CD8-positive, alpha-beta memory T cell (primary cell): ENCODE measurements around the gene COPS4. TPM values are rescaled to one million over a fixed set of nuclear protein-coding genes. Genes with fewer than 3 reads are reported as not detected.
"Not testable (repeated sequence)": the region's sequence is repeated elsewhere in the genome, so short reads cannot be mapped to it uniquely, and the experiment has no call there.

Experiments
- CTCF ChIA-PET: fragments of 350-600 bp; sonication (Branson Sonifier 250); formaldehyde crosslinking; loops from one replicate; lab custom pipeline; 2021; ENCODE audit warnings: antibody characterized with exemption; lab: Charles Lee
- POLR2A ChIA-PET: fragments of 350-600 bp; sonication (Branson Sonifier 250); formaldehyde crosslinking; loops from one replicate; lab custom pipeline; 2021; ENCODE audit warnings: antibody characterized with exemption; lab: Charles Lee
- DNase-seq, 5 donors: peaks; one replicate each; pipeline versions ENCODE4 v3.0.0 to v3.0.0-alpha.2; 2020 to 2022; ENCODE audit warnings: mixed read lengths in 1 of 5
- H3K27ac ChIP-seq: one replicate; pipeline ENCODE4 v1.7.0; 2013; ENCODE audit warnings: low read depth, mild to moderate bottlenecking, low read length, moderate library complexity
- H3K27me3 ChIP-seq: 2 replicates; pipeline ENCODE4 v1.7.0; 2013; ENCODE audit warnings: low read length, mild to moderate bottlenecking; ENCODE audit not compliant: insufficient read depth, poor library complexity, severe bottlenecking
- H3K36me3 ChIP-seq: 2 replicates; pipeline ENCODE4 v1.7.0; 2013; ENCODE audit warnings: mild to moderate bottlenecking, low read length, moderate library complexity; ENCODE audit not compliant: insufficient read depth
- H3K4me1 ChIP-seq: 2 replicates; pipeline ENCODE4 v1.7.0; 2013; ENCODE audit warnings: mild to moderate bottlenecking, low read length, moderate library complexity; ENCODE audit not compliant: insufficient read depth
- H3K4me3 ChIP-seq: 2 replicates; pipeline ENCODE4 v1.7.0; 2013; ENCODE audit warnings: mild to moderate bottlenecking, low read length
- H3K9me3 ChIP-seq: 2 replicates; pipeline ENCODE4 v1.7.0; 2013; ENCODE audit warnings: mild to moderate bottlenecking, low read length
- H3K27ac Mint-ChIP-seq, 8 donors: one replicate each; pipeline ENCODE4 v1.8.0; 2020 to 2021; ENCODE audit warnings: mixed read lengths in 8 of 8, mild to moderate bottlenecking in 6 of 8, inconsistent platforms in 3 of 8, moderate library complexity in 3 of 8
- H3K27me3 Mint-ChIP-seq, 2 donors: one replicate each; pipeline ENCODE4 v1.8.0; 2020 to 2021; ENCODE audit warnings: mixed read lengths in 2 of 2, mild to moderate bottlenecking in 1 of 2, moderate library complexity in 1 of 2
- H3K36me3 Mint-ChIP-seq, 3 donors: one replicate each; pipeline ENCODE4 v1.8.0; 2020 to 2021; ENCODE audit warnings: mixed read lengths in 3 of 3, inconsistent platforms in 1 of 3, mild to moderate bottlenecking in 1 of 3
- H3K4me1 Mint-ChIP-seq, 3 donors: one replicate each; pipeline ENCODE4 v1.8.0; 2020 to 2021; ENCODE audit warnings: mixed read lengths in 3 of 3, inconsistent platforms in 1 of 3, mild to moderate bottlenecking in 1 of 3
- H3K4me3 Mint-ChIP-seq, 7 donors: one replicate each; pipeline ENCODE4 v1.8.0; 2020 to 2021; ENCODE audit warnings: mixed read lengths in 7 of 7, mild to moderate bottlenecking in 6 of 7, moderate library complexity in 4 of 7, inconsistent platforms in 2 of 7
- H3K9me3 Mint-ChIP-seq, 5 donors: one replicate each; pipeline ENCODE4 v1.8.0; 2020 to 2022; ENCODE audit warnings: mixed read lengths in 5 of 5, mild to moderate bottlenecking in 3 of 5, moderate library complexity in 2 of 5, inconsistent platforms in 1 of 5
- polyA plus RNA-seq: library from polyadenylated mRNA; unstranded; fragments of 300-500 nt; fragmentation: Illumina TruSeq; gene quantifications from one replicate; pipeline ENCODE4 v1.2.3, GENCODE V29; 2021
- total RNA-seq, 2 experiments: library from RNA; stranded (reverse); gene quantifications; one replicate each; pipeline ENCODE4 v1.2.3, GENCODE V29; 2021

The COPS4 gene
- total and polyA plus RNA-seq, 3 experiments from 2014 or later = 38.4 to 64.0 (median 38.5) TPM

GRCh38 chr4:83046693-83047473, 11.9 kb downstream of the COPS4 start:
- CTCF ChIA-PET = interaction anchor here (1.3 to 1.4 kb wide), 2 partner anchors 213 to 235 kb away, joined by 3 read pairs; no protein-coding TSS in a partner anchor
- Histone ChIP-seq H3K27ac (no peak overlapping the region), H3K36me3 (peaks cover 23% of the 10 kb centered on the region), H3K4me1 (no peaks in the 10 kb centered on the region), H3K9me3 (no peaks in the 10 kb centered on the region), H3K4me3 (no peak overlapping the region), H3K27me3 (no peaks in the 10 kb centered on the region)
- H3K4me1 Mint-ChIP-seq = peaks cover 14 to 20% (median 18%) of the 10 kb centered on the region in 3 donors
- H3K36me3 Mint-ChIP-seq = peaks cover 3 to 47% (median 20%) of the 10 kb centered on the region in 3 donors
- H3K4me3 Mint-ChIP-seq = no peak overlapping the region
- H3K9me3 Mint-ChIP-seq = no peaks in the 10 kb centered on the region
- POLR2A ChIA-PET = no interaction called here
- no peak overlapping the region for H3K27ac Mint-ChIP-seq
- no peak for DNase-seq
- no peaks in the 10 kb centered on the region for H3K27me3 Mint-ChIP-seq

GRCh38 chr4:83048781-83049180, 13.8 kb downstream of the COPS4 start:
- H3K4me1 ChIP-seq, H3K9me3 Mint-ChIP-seq, DNase-seq, H3K27me3 Mint-ChIP-seq, H3K27ac Mint-ChIP-seq, POLR2A ChIA-PET, H3K4me3 ChIP-seq, H3K9me3 ChIP-seq, H3K4me3 Mint-ChIP-seq, H3K27ac ChIP-seq, CTCF ChIA-PET, H3K27me3 ChIP-seq: not testable (repeated sequence)
- Mint-ChIP-seq H3K4me1 (peaks cover 7 to 23% (median 15%) of the 10 kb centered on the region in 3 donors), H3K36me3 (peaks cover 3 to 58% (median 24%) of the 10 kb centered on the region in 3 donors)
- H3K36me3 ChIP-seq = peaks cover 30% of the 10 kb centered on the region

GRCh38 chr4:83054928-83055327, 19.9 kb downstream of the COPS4 start:
- peak in 2 of 5 donors; percentile 8 to 14 for DNase-seq
- ChIA-PET POLR2A (no interaction called here), CTCF (interaction anchor here (0.6 to 1.4 kb wide), 3 partner anchors 196 to 227 kb away, joined by 3 to 4 read pairs (median 4); no protein-coding TSS in a partner anchor)
- peaks cover 0 to 12% (median 0%) of the 10 kb centered on the region in 3 donors for H3K4me1 Mint-ChIP-seq
- Histone ChIP-seq H3K4me1 (no peaks in the 10 kb centered on the region), H3K4me3 (no peak overlapping the region), H3K9me3 (no peaks in the 10 kb centered on the region), H3K27me3 (no peaks in the 10 kb centered on the region), H3K27ac (no peak overlapping the region), H3K36me3 (peaks cover 28% of the 10 kb centered on the region)
- no peak overlapping the region for H3K4me3 Mint-ChIP-seq
- peak overlapping the region in 1 of 8 donors; percentile 42 for H3K27ac Mint-ChIP-seq
- no peaks in the 10 kb centered on the region for H3K27me3 Mint-ChIP-seq
- H3K36me3 Mint-ChIP-seq = peaks cover 3 to 65% (median 22%) of the 10 kb centered on the region in 3 donors
- no peaks in the 10 kb centered on the region for H3K9me3 Mint-ChIP-seq

- no peak overlapping the region for H3K27ac ChIP-seq
- H3K36me3 ChIP-seq = peaks cover 24% of the 10 kb centered on the region
- no peaks in the 10 kb centered on the region for H3K27me3 ChIP-seq
- H3K9me3 ChIP-seq = no peaks in the 10 kb centered on the region
- CTCF ChIA-PET = interaction anchor here (0.6 to 1.3 kb wide), 2 partner anchors 28 to 198 kb away, joined by 3 read pairs; partner anchors contain the start of gene COPS4
- no peaks in the 10 kb centered on the region for H3K4me1 ChIP-seq
- Mint-ChIP-seq H3K4me3 (no peak overlapping the region), H3K9me3 (no peaks in the 10 kb centered on the region), H3K27me3 (no peaks in the 10 kb centered on the region), H3K36me3 (peaks cover 7 to 75% (median 16%) of the 10 kb centered on the region in 3 donors), H3K27ac (peak overlapping the region in 1 of 8 donors; percentile 8), H3K4me1 (no peaks in the 10 kb centered on the region)
- POLR2A ChIA-PET = no interaction called here
- DNase-seq = no peak
- no peak overlapping the region for H3K4me3 ChIP-seq
Observed at GRCh38 chr4:83062739-83063138, 27.8 kb downstream of the COPS4 start.

- Mint-ChIP-seq H3K4me1 (no peaks in the 10 kb centered on the region), H3K9me3 (no peaks in the 10 kb centered on the region), H3K27me3 (no peaks in the 10 kb centered on the region), H3K27ac (peak overlapping the region in 2 of 8 donors; percentile 65 to 74), H3K4me3 (no peak overlapping the region), H3K36me3 (peaks cover 3 to 78% (median 26%) of the 10 kb centered on the region in 3 donors)
- Histone ChIP-seq H3K36me3 (peaks cover 27% of the 10 kb centered on the region), H3K27ac (no peak overlapping the region), H3K27me3 (no peaks in the 10 kb centered on the region), H3K4me3 (no peak overlapping the region), H3K4me1 (no peaks in the 10 kb centered on the region), H3K9me3 (no peaks in the 10 kb centered on the region)
- DNase-seq = no peak
- ChIA-PET POLR2A (interaction anchor here (0.5 kb wide), 1 partner anchor 23 kb away, joined by 4 read pairs; no protein-coding TSS in a partner anchor), CTCF (no interaction called here)
Observed at GRCh38 chr4:83065266-83065665, 30.3 kb downstream of the COPS4 start.

GRCh38 chr4:83067058-83067639, 32.2 kb downstream of the COPS4 start:
- Histone ChIP-seq H3K27me3 (no peaks in the 10 kb centered on the region), H3K36me3 (peaks cover 32% of the 10 kb centered on the region), H3K4me3 (no peak overlapping the region), H3K4me1 (no peaks in the 10 kb centered on the region), H3K9me3 (no peaks in the 10 kb centered on the region), H3K27ac (no peak overlapping the region)
- DNase-seq = no peak
- Mint-ChIP-seq H3K4me3 (no peak overlapping the region), H3K9me3 (no peaks in the 10 kb centered on the region), H3K27me3 (no peaks in the 10 kb centered on the region), H3K27ac (no peak overlapping the region), H3K4me1 (no peaks in the 10 kb centered on the region), H3K36me3 (peaks cover 3 to 80% (median 26%) of the 10 kb centered on the region in 3 donors)
- ChIA-PET CTCF (interaction anchor here (1.1 to 1.6 kb wide), 2 partner anchors 193 to 214 kb away, joined by 3 to 6 read pairs; no protein-coding TSS in a partner anchor), POLR2A (no interaction called here)

- CTCF ChIA-PET = interaction anchor here (0.8 to 6.5 kb wide), 6 partner anchors 12 to 191 kb away, joined by 3 to 68 read pairs (median 4); no protein-coding TSS in a partner anchor
- no peaks in the 10 kb centered on the region for H3K27me3 ChIP-seq
- no peaks in the 10 kb centered on the region for H3K9me3 ChIP-seq
- POLR2A ChIA-PET = no interaction called here
- Mint-ChIP-seq H3K36me3 (peaks cover 9 to 70% (median 26%) of the 10 kb centered on the region in 3 donors), H3K4me3 (no peak overlapping the region), H3K27ac (peak overlapping the region in 5 of 8 donors; percentile 14 to 88 (median 37)), H3K9me3 (no peaks in the 10 kb centered on the region), H3K27me3 (no peaks in the 10 kb centered on the region), H3K4me1 (peaks cover 6 to 8% (median 6%) of the 10 kb centered on the region in 3 donors)
- peaks cover 25% of the 10 kb centered on the region for H3K36me3 ChIP-seq
- H3K4me1 ChIP-seq = no peaks in the 10 kb centered on the region
- DNase-seq = no peak
- no peak overlapping the region for H3K4me3 ChIP-seq
- H3K27ac ChIP-seq = no peak overlapping the region
Observed at GRCh38 chr4:83071116-83071515, 36.1 kb downstream of the COPS4 start.
